Bone marrow (tissue), 2 donors: ENCODE results near the gene PTPMT1.
A peak's percentile ranks its signal among the peaks of the same experiment; 100 is the strongest.
"Not testable (repeated sequence)": the region's sequence is repeated elsewhere in the genome, so short reads cannot be mapped to it uniquely, and the experiment has no call there.

Source experiments
- DNase-seq, 2 donors: peaks; one replicate each; lab custom pipeline; 2025; lab: John Stamatoyannopoulos, UW

PTPMT1 gene

GRCh38 chr11:47546274-47546673 is 19.1 kb upstream of the PTPMT1 start:
- DNase-seq, result not testable (repeated sequence)

- DNase-seq, result no peak
These were observed 14.9 kb upstream of the PTPMT1 start for GRCh38 chr11:47550288-47551047.

- no peak for DNase-seq
These were observed 14.3 kb upstream of the PTPMT1 start for GRCh38 chr11:47551086-47551485.

DNA sequence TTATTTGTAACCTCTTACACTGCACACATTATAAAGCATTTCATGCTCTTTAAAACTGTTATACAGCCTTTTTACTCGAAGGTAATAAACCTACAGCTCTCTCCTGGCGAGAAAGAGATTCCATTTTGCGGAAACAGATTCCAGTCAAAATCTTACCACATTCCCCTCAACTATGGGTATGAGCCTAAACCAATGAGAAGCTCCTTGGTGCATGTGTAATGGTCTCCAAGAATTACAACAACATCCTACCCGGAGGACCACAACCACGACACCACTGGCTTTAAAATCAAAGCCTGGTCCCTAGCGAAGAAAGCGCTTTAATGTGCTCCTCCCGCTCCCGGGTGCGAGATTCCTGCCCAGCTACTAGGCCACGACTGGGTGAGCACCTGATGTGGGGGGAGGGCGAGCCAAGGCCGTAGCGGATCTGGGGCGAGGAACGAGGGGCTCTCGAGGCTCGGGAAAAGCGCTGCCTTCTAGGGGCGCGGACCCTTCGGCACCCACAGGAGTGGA is 13.3 kb upstream of the PTPMT1 start:
- peak in 1 of 2 donors; percentile 29 for DNase-seq

DNA sequence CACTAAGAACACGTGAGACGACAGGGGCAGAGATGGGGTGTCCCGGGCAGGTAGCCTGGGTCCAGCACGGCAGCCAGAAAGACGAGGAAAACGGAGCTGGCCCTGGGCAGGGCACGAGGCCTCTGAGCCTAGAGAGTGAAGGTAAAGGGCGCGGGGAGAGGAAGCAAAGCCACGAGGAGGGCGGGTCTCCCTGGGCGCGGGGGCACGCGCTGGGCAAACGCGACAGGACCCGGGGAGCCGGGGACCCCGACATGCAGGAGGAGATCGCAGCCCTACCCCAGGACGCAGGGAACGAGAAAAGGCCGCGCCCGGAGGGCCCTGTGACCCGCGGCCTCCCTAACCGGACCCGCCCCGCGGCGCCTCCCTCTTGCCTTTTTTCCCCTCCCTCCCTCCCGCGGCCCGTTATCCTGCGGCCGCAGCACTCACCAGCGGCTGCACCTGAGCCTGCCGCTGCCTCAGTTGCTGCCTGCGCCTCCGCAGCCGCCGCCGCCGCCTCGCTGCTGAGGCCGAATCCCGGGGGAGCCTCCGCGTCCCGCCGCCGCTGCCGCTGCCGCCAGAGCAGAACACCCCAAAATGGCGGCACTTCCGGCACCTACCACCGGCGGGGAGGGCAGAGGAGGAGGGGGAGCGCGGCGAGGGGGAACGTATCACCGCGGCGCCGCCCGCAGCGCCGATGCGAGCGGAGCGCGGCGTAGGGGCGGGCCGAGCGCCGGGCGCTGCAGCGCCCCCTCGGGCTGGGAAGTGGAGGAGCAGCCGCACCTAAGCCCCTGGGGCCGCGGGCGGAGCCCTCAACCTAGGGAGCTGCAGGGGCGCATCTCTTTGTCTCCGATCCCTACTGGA is 12.6 kb upstream of the PTPMT1 start, which contains the start of gene CELF1:
TSS of gene CELF1 (minus strand) at position 567 of the 840 bp plus-strand sequence. CDS start 53,609 bp downstream, outside the sequence.
- peak; percentile 85 to 87 for DNase-seq

- DNase-seq, result no peak
These were observed 12.0 kb upstream of the PTPMT1 start for GRCh38 chr11:47553406-47553743.

GRCh38 chr11:47557004-47557403 is 8.4 kb upstream of the PTPMT1 start:
- not testable (repeated sequence) for DNase-seq

GRCh38 chr11:47558695-47559094 is 6.7 kb upstream of the PTPMT1 start:
- DNase-seq, result no peak

GRCh38 chr11:47560426-47560825 is 5.0 kb upstream of the PTPMT1 start:
- DNase-seq, result no peak

DNA sequence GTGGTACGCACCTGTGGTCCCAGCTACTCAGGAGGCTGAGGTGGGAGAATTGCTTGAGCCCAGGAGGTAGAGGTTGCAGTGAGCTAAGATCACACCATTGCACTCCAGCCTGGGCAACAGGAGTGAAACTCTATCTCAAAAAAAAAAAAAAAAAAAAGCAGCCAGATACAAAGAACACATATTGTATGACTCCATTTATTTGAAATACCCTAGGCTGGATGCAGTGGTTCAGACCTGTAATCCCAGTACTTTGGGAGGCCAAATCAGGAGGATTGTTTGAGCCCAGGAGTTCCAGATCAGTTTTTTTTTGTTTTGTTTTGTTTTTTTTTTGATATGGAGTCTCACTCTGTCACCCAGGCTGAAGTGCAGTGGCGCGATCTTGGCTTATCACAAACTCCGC is 3.0 kb upstream of the PTPMT1 start:
- DNase-seq, result not testable (repeated sequence)

GRCh38 chr11:47564366-47564765 is 1.0 kb upstream of the PTPMT1 start:
- DNase-seq, result not testable (repeated sequence)

GRCh38 chr11:47564933-47565339 is 463 bp upstream of the PTPMT1 start:
- DNase-seq, result no peak

DNA sequence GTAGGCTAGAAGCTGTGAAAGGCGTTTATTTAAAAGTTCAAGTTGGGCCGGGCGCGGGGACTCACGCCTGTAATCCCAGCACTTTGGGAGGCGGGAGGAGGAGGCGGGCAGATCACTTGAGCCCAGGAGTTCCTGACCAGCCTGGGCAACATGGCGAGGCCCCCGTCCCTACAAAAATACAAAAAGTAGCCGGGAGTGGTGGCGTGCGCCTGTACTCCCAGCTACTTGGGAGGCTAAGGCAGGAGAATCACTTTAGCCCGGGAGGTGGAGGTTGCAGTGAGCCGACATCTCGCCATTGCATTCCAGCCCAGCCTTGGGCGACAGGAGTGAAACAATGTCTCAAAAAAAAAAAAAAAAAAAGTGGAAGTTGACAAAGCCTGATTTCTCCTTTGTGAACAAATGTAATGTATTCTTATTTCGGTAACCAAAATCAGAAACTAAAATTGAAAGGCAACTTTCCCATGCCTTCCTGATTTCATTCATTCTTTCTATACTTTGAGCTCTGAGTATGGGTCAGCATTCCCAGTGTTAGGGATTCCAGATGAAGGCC is 825 bp downstream of the PTPMT1 start:
- DNase-seq, result no peak

DNA sequence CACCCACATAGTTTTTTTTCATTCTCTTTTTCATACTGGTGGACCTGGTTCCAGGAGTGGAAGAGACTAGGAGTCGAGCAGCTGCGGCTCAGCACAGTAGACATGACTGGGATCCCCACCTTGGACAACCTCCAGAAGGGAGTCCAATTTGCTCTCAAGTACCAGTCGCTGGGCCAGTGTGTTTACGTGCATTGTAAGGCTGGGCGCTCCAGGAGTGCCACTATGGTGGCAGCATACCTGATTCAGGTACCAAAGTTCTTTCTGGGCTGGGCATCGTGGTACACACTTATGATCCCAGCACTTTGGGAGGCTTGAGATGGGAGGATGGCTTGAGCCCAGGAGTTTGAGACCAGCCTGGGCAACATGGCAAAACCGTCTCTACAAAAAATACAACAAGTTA is 4.2 kb downstream of the PTPMT1 start:
- DNase-seq, result no peak

DNA sequence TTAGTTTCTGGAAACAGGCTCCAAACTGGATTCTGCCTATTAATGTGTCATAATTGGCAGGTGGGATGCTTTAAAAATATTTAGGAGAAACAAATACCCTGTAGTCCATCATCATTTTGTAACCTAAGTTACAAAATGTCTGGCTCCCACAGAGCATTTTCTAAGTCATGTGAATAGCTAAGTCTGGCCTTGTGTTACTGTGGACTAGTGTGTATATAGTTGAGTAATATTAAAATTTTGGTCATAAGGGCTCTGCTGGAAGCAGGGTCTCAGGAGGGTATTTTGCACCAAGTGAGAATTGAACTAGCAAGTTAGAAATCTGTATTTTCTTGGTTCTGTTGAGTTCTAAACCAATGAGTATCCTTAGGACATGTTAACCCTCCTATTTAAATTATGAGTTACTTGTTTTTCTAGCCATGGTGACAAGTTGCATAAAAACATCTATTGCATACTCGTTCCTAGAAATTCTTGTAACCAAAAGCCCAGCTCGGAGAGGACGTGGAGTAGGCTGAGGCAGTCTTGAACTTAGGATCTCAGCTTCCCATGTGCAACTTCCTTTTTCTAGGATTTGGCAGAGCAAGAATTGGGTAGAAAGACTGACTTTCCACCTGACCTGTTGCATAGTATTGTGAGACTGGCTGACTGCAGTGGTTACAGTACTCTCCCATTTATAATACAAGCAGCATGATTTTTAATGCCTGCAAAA is 5.4 kb downstream of the PTPMT1 start:
- no peak for DNase-seq

DNA sequence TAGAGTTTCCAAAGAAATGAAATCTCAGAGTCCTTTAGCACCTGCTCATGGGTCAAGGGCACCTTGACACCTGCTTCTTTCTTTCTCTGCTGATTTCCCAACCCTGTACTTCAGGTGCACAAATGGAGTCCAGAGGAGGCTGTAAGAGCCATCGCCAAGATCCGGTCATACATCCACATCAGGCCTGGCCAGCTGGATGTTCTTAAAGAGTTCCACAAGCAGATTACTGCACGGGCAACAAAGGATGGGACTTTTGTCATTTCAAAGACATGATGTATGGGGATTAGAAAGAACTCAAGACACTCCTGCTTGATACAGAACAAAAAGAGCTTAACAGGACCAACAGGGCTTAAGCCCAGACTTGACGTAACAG is 5.9 kb downstream of the PTPMT1 start:
- DNase-seq, result no peak

DNA sequence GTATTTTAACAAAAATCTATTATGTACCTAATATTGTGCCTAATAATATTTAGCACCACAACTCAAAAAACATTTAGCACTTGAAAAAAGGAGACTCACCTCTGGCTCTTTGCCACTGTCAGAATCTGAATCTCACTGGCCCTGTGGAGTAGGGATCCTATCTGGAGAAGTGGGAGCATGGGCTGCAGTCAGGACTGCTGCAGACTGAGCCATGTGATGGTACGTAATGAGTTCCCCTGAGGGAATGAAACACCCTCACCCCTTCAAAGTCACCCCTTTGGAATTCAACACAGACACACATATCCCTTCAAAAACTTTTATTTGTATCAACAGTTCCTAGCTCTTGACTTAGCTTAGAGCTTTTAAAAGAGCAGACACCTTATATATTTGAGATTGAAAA is 6.5 kb downstream of the PTPMT1 start:
- DNase-seq, result no peak

DNA sequence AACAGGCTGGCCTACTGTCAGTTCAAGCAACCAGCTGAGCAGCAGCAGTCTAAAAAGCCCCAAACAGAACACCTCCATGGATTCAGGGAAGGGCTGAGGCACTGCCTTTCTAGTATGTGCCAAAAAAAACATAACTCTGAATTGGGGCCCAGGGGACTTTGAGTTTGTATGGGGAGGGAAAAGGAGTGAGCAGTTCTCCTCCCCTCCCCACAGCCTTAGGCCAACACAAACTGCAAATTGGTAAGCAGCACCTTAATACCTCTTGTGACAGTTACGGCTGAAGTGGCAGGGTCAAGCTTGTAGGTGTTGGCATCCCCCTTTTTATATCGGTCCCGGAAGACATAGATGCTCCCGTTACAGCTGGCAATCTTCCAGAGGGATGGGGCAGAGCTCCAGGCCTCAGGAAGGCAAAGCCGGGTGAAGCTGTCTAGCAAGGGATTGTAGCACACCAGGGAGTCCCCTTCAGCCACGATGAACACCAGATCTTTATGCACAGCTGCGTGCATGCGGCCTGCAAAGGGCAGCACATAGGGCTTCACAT is 7.4 kb downstream of the PTPMT1 start:
- DNase-seq, result no peak

DNA sequence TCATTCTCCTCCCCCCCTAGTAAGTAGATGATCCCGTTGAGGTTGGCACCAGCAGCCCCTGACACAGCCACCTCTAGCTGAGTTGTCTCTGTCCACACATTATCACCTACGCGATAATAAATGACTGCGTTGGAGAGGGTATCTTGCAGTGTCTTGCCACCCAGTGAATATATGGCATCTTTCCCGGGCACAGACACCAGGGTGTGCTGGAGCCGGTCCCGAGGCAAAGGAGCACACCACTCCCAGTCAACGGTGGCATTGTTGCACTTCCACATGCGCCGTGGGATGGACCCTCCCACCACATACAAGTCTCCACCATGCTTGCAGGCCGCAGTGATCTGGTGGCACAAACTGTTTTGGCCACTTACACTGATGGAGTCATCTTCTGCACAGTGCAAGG is 7.9 kb downstream of the PTPMT1 start:
- no peak for DNase-seq

DNA sequence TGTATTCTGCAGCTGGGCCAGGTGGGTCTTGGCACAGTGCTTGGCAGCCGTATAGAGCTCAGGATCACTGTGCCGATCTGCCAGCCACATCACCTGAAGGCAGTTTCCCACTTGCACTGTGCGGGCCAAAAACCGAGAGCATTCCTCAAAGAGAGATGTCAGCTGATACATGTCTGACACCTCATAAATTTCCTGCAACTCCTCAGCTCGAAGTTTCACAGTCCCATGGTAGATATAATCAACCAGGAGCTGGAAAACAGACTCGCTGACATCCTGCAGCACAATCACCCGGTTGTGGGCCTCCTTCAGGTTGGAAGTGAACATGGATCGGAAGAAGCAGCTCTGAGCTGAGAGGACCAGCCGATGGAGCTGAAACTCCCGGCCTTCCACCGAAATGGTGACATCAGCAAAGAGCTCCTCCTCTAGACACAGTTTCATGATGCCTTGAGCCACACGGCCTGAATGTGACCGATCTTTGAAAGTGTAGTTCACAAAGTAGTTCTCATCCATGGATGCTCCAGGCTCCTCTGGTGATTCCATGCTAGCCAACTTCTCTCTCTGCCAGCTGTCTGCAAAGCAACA is 12.2 kb downstream of the PTPMT1 start:
- DNase-seq, result no peak
